ENCODE data around the gene TSPOAP1. TPM values are rescaled to one million over a fixed set of nuclear protein-coding genes. Genes with fewer than 3 reads are reported as not detected.

TSPOAP1 gene
- total RNA-seq, 1 experiment from 2014 or later = 10.9 TPM

DNA sequence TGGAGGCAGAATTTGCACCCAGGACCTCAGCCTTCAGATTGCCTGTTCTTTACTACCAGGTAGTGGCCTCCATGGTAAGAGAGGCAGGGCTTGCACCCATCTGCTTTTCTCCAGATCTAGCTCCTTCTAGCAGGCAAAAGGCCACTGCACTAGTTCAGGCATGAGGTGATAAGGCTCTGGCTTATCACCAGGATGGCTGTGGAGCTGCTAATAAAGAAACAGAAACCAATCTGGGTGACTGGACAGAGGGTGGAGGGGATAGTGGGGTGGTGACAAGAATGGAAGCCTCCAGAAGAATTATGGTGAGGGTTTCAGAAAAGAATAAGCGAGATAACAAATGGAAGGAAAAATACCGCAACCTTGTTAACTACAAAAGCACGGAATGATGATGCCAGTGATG, 38.9 kb upstream of the TSPOAP1 start:
- Mint-ChIP-seq H3K9me3 (no peaks in the 10 kb centered on the region), H3K27me3 (ENCODE audit: low read depth) (0 out of 2 replicates have a peak, but pooled peaks cover 3% of the 10 kb centered on the region), H3K27ac (no peak overlapping the region), H3K4me3 (no peak overlapping the region), H3K4me1 (peaks cover 6% of the 10 kb centered on the region), H3K36me3 (no peaks in the 10 kb centered on the region)
- ChIA-PET POLR2A (interaction anchor here (0.7 kb wide), 1 partner anchor 11 kb away, joined by 6 read pairs; no protein-coding TSS in a partner anchor), CTCF (no interaction called here)
- ATAC-seq (no peak), DNase-seq (ENCODE audit: low spot score) (no peak)
- TF ChIP-seq, protein P1, sequence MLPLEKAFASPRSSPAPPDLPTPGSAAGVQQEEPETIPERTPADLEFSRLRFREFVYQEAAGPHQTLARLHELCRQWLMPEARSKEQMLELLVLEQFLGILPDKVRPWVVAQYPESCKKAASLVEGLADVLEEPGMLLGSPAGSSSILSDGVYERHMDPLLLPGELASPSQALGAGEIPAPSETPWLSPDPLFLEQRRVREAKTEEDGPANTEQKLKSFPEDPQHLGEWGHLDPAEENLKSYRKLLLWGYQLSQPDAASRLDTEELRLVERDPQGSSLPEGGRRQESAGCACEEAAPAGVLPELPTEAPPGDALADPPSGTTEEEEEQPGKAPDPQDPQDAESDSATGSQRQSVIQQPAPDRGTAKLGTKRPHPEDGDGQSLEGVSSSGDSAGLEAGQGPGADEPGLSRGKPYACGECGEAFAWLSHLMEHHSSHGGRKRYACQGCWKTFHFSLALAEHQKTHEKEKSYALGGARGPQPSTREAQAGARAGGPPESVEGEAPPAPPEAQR (CRISPR knock-in tag; IDR thresholded peaks at IDR 0.05) = no peak
- TF ChIP-seq, protein P2, sequence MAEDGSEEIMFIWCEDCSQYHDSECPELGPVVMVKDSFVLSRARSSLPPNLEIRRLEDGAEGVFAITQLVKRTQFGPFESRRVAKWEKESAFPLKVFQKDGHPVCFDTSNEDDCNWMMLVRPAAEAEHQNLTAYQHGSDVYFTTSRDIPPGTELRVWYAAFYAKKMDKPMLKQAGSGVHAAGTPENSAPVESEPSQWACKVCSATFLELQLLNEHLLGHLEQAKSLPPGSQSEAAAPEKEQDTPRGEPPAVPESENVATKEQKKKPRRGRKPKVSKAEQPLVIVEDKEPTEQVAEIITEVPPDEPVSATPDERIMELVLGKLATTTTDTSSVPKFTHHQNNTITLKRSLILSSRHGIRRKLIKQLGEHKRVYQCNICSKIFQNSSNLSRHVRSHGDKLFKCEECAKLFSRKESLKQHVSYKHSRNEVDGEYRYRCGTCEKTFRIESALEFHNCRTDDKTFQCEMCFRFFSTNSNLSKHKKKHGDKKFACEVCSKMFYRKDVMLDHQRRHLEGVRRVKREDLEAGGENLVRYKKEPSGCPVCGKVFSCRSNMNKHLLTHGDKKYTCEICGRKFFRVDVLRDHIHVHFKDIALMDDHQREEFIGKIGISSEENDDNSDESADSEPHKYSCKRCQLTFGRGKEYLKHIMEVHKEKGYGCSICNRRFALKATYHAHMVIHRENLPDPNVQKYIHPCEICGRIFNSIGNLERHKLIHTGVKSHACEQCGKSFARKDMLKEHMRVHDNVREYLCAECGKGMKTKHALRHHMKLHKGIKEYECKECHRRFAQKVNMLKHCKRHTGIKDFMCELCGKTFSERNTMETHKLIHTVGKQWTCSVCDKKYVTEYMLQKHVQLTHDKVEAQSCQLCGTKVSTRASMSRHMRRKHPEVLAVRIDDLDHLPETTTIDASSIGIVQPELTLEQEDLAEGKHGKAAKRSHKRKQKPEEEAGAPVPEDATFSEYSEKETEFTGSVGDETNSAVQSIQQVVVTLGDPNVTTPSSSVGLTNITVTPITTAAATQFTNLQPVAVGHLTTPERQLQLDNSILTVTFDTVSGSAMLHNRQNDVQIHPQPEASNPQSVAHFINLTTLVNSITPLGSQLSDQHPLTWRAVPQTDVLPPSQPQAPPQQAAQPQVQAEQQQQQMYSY (CRISPR knock-in tag; IDR thresholded peaks at IDR 0.05) = no peak
- TF ChIP-seq, protein P3, sequence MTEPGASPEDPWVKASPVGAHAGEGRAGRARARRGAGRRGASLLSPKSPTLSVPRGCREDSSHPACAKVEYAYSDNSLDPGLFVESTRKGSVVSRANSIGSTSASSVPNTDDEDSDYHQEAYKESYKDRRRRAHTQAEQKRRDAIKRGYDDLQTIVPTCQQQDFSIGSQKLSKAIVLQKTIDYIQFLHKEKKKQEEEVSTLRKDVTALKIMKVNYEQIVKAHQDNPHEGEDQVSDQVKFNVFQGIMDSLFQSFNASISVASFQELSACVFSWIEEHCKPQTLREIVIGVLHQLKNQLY (CRISPR knock-in tag; IDR thresholded peaks at IDR 0.05) = no peak
- TF ChIP-seq CBFB (CRISPR knock-in tag; IDR thresholded peaks at IDR 0.05; ENCODE audit: low read depth) = no peak
- TF ChIP-seq ATF1 (CRISPR knock-in tag; IDR thresholded peaks at IDR 0.05) = no peak
- TF ChIP-seq, protein P4, sequence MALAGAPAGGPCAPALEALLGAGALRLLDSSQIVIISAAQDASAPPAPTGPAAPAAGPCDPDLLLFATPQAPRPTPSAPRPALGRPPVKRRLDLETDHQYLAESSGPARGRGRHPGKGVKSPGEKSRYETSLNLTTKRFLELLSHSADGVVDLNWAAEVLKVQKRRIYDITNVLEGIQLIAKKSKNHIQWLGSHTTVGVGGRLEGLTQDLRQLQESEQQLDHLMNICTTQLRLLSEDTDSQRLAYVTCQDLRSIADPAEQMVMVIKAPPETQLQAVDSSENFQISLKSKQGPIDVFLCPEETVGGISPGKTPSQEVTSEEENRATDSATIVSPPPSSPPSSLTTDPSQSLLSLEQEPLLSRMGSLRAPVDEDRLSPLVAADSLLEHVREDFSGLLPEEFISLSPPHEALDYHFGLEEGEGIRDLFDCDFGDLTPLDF (CRISPR knock-in tag; IDR thresholded peaks at IDR 0.05) = no peak
- TF ChIP-seq, protein P5, sequence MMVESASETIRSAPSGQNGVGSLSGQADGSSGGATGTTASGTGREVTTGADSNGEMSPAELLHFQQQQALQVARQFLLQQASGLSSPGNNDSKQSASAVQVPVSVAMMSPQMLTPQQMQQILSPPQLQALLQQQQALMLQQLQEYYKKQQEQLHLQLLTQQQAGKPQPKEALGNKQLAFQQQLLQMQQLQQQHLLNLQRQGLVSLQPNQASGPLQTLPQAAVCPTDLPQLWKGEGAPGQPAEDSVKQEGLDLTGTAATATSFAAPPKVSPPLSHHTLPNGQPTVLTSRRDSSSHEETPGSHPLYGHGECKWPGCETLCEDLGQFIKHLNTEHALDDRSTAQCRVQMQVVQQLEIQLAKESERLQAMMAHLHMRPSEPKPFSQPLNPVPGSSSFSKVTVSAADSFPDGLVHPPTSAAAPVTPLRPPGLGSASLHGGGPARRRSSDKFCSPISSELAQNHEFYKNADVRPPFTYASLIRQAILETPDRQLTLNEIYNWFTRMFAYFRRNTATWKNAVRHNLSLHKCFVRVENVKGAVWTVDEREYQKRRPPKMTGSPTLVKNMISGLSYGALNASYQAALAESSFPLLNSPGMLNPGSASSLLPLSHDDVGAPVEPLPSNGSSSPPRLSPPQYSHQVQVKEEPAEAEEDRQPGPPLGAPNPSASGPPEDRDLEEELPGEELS (CRISPR knock-in tag; IDR thresholded peaks at IDR 0.05) = no peak
- TF ChIP-seq, protein P6, sequence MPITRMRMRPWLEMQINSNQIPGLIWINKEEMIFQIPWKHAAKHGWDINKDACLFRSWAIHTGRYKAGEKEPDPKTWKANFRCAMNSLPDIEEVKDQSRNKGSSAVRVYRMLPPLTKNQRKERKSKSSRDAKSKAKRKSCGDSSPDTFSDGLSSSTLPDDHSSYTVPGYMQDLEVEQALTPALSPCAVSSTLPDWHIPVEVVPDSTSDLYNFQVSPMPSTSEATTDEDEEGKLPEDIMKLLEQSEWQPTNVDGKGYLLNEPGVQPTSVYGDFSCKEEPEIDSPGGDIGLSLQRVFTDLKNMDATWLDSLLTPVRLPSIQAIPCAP (CRISPR knock-in tag; IDR thresholded peaks at IDR 0.05) = no peak
- TF ChIP-seq GRHL2 (CRISPR knock-in tag; IDR thresholded peaks at IDR 0.05; ENCODE audit: insufficient replicate concordance, severe bottlenecking) = no peak
- TF ChIP-seq TCF7 (CRISPR knock-in tag; IDR thresholded peaks at IDR 0.05; ENCODE audit: low read depth) = no peak
- TF ChIP-seq NFYB (CRISPR knock-in tag; conservative IDR thresholded peaks at IDR 0.05; ENCODE audit: low read depth) = no peak
- TF ChIP-seq, protein P7, sequence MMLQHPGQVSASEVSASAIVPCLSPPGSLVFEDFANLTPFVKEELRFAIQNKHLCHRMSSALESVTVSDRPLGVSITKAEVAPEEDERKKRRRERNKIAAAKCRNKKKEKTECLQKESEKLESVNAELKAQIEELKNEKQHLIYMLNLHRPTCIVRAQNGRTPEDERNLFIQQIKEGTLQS (CRISPR knock-in tag; conservative IDR thresholded peaks at IDR 0.05) = no peak
- no peak for TF ChIP-seq ZNF671 (CRISPR knock-in tag; IDR thresholded peaks at IDR 0.05)
- no peak for TF ChIP-seq ZNF317 (CRISPR knock-in tag; IDR thresholded peaks at IDR 0.05; ENCODE audit: borderline replicate concordance, low read depth)
- TF ChIP-seq ETV6 (CRISPR knock-in tag; IDR thresholded peaks at IDR 0.05) = no peak
- no peak for TF ChIP-seq ZNF121 (CRISPR knock-in tag; IDR thresholded peaks at IDR 0.05)
- TF ChIP-seq, protein P8, sequence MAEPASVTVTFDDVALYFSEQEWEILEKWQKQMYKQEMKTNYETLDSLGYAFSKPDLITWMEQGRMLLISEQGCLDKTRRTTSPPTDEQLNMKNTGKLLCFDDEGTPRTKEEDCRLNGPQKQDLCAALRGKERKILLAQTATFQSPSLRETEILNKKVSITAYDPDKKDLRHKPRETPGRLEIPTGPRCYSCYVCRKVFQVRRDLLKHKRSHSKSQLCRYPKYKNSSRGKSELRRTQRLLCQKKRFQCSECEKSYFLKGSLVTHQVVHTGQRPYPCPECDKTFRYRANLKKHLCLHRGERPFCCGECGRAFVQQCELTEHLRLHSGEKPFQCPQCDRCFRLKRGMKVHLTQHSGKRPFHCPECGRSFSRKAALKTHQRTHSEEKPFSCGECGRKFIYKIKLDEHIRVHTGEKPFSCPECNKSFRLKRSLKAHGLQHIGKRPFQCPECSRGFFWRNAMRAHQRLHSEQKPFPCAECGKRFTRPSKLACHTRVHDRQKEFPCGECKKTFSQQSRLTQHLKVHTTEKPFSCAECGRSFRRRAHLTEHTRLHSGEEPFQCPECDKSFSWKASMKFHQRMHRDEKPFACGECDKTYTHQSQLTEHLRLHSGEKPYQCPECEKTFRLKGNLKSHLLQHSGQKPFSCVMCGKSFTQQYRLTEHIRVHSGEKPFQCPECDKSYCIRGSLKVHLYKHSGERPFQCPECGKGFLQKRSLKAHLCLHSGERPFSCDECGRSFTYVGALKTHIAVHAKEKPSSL (CRISPR knock-in tag; conservative IDR thresholded peaks at IDR 0.05) = no peak
- TF ChIP-seq, protein P9, sequence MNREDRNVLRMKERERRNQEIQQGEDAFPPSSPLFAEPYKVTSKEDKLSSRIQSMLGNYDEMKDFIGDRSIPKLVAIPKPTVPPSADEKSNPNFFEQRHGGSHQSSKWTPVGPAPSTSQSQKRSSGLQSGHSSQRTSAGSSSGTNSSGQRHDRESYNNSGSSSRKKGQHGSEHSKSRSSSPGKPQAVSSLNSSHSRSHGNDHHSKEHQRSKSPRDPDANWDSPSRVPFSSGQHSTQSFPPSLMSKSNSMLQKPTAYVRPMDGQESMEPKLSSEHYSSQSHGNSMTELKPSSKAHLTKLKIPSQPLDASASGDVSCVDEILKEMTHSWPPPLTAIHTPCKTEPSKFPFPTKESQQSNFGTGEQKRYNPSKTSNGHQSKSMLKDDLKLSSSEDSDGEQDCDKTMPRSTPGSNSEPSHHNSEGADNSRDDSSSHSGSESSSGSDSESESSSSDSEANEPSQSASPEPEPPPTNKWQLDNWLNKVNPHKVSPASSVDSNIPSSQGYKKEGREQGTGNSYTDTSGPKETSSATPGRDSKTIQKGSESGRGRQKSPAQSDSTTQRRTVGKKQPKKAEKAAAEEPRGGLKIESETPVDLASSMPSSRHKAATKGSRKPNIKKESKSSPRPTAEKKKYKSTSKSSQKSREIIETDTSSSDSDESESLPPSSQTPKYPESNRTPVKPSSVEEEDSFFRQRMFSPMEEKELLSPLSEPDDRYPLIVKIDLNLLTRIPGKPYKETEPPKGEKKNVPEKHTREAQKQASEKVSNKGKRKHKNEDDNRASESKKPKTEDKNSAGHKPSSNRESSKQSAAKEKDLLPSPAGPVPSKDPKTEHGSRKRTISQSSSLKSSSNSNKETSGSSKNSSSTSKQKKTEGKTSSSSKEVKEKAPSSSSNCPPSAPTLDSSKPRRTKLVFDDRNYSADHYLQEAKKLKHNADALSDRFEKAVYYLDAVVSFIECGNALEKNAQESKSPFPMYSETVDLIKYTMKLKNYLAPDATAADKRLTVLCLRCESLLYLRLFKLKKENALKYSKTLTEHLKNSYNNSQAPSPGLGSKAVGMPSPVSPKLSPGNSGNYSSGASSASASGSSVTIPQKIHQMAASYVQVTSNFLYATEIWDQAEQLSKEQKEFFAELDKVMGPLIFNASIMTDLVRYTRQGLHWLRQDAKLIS (CRISPR knock-in tag; IDR thresholded peaks at IDR 0.05; ENCODE audit: borderline replicate concordance) = no peak
- no peak for TF ChIP-seq JAZF1 (CRISPR knock-in tag; IDR thresholded peaks at IDR 0.05)
- TF ChIP-seq, protein P10, sequence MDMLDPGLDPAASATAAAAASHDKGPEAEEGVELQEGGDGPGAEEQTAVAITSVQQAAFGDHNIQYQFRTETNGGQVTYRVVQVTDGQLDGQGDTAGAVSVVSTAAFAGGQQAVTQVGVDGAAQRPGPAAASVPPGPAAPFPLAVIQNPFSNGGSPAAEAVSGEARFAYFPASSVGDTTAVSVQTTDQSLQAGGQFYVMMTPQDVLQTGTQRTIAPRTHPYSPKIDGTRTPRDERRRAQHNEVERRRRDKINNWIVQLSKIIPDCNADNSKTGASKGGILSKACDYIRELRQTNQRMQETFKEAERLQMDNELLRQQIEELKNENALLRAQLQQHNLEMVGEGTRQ (CRISPR knock-in tag; IDR thresholded peaks at IDR 0.05) = no peak

All from WTC11 (cell line).